HL-60 (cell line): ENCODE data around the gene CFAP46.

ENCODE experiments used
- DNase-seq, 2 experiments: peaks; one replicate each; pipeline ENCODE4 v3.0.0-alpha.2; 2010 to 2020; ENCODE audit warnings: low read depth in 1 of 2, low spot score in 1 of 2
- H3K27ac ChIP-seq: fragments of 250-450 bp; sonication (Bioruptor Pico); replicated peaks from 2 replicates; pipeline ENCODE4 v1.5.1; 2020; ENCODE audit warnings: mild to moderate bottlenecking, moderate library complexity
- H3K27me3 ChIP-seq: fragments of 250-450 bp; sonication (Bioruptor Pico); 2 replicates; pipeline ENCODE4 v1.5.1; 2021; ENCODE audit warnings: mild to moderate bottlenecking, moderate library complexity; ENCODE audit not compliant: insufficient read depth, poor library complexity, severe bottlenecking
- H3K4me3 ChIP-seq: replicated peaks from 2 replicates; pipeline ENCODE4 v1.5.1; 2011; ENCODE audit warnings: mild to moderate bottlenecking, control low read depth, low read length; ENCODE audit not compliant: insufficient read depth
- GABPA ChIP-seq: IDR thresholded peaks from 2 replicates; pipeline ENCODE4 v1.6.1; 2012; ENCODE audit warnings: low read depth
- POLR2AphosphoS5 ChIP-seq: IDR thresholded peaks from 2 replicates; pipeline ENCODE4 v1.6.1; 2012; ENCODE audit warnings: low read depth
- REST ChIP-seq: IDR thresholded peaks from 2 replicates; pipeline ENCODE4 v1.6.1; 2012; ENCODE audit warnings: low read depth; ENCODE audit not compliant: insufficient replicate concordance
- SPI1 ChIP-seq: IDR thresholded peaks from 2 replicates; pipeline ENCODE4 v1.6.1; 2012; ENCODE audit warnings: low read depth, mild to moderate bottlenecking, borderline replicate concordance
- TF ChIP-seq, protein P1 (sequence below): IDR thresholded peaks from one replicate; pipeline ENCODE4 v1.5.1; 2011; ENCODE audit warnings: low read length, control low read depth, inconsistent platforms; ENCODE audit not compliant: insufficient read depth

The CFAP46 gene

DNA sequence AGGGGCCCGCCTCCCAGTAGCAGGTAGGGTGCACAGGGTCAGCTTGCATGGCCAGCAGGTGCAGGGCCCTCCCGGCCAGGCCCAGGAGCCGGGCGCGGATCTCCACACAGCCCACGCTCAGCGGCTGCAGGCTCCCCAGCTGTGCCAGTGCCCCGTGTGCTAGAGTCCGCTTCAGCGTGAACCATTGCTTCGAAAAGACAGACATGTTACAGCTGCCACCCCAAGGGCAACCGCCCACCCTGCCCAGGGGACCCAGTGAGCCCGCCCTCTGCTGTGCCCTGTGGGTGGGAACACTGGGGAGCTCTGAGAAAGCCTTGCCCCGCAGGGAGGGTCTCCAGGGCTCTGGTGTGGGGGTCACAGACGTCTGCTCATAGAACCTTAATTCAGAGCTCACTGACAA lies 92.1 kb downstream of the CFAP46 start:
- TF ChIP-seq SPI1 (no peak), GABPA (no peak), POLR2AphosphoS5 (no peak)
- DNase-seq = no peak
- no peak overlapping the region for H3K4me3 ChIP-seq
- no peak overlapping the region for H3K27ac ChIP-seq
- peaks cover 4% of the 10 kb centered on the region for H3K27me3 ChIP-seq

DNA sequence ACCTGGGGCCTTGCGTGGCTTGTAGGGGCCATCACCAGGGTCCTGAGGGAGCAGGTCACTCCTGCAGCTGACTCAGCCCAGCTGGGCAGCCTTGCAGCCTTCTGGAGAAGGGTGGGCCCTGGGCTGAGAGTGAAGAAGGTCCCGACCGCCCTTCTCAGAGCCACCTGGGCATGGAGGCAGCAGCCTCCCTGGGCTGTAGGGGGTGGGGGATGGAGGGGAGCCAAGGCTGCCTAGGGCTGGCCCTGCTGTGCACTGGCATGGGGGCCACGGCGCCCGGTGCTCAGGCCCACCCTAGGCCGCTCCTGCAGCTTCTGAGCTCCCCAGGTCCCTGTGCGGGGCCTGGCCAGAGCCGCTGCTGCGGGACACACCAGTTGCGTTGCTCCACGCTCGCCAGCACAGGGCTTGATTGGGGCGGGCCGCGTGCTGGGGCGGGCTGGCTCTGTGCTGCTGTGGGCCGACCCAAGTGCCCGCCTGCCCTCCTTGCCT lies 92.8 kb downstream of the CFAP46 start:
- Histone ChIP-seq H3K27ac (no peak overlapping the region), H3K4me3 (no peak overlapping the region), H3K27me3 (peaks cover 4% of the 10 kb centered on the region)
- no peak for DNase-seq
- TF ChIP-seq GABPA (no peak), REST (no peak), SPI1 (no peak), POLR2AphosphoS5 (no peak)
- TF ChIP-seq, protein P1, sequence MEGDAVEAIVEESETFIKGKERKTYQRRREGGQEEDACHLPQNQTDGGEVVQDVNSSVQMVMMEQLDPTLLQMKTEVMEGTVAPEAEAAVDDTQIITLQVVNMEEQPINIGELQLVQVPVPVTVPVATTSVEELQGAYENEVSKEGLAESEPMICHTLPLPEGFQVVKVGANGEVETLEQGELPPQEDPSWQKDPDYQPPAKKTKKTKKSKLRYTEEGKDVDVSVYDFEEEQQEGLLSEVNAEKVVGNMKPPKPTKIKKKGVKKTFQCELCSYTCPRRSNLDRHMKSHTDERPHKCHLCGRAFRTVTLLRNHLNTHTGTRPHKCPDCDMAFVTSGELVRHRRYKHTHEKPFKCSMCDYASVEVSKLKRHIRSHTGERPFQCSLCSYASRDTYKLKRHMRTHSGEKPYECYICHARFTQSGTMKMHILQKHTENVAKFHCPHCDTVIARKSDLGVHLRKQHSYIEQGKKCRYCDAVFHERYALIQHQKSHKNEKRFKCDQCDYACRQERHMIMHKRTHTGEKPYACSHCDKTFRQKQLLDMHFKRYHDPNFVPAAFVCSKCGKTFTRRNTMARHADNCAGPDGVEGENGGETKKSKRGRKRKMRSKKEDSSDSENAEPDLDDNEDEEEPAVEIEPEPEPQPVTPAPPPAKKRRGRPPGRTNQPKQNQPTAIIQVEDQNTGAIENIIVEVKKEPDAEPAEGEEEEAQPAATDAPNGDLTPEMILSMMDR = no peak

DNA sequence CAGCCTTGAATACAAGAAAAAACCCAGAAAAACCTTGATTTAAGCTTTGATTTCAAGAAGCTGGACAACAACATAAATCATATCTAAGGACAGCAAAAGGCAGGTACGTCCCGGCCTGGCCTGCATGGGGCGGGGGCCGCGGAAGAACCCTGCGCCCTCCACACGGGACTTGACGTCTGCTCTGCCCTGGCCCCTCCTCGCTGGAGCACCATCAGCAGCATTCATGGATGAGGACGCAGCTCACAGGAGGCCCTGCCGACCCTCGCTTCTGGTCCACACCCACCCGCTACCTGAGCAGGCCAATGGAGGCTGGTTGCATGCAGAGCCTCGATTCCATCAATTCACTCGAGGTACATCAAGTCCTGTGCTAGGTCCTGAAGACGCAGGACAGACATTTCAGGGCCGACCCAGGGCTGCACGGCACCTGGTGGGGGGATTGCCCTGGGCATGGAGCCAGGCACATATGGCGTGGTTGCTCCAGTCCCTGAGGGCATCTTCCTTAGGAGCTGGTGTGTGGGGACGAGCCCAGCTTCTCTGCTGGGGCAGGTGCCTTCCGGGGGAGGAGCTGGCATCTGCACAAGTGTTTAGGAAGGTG lies 93.3 kb downstream of the CFAP46 start:
- no peak for TF ChIP-seq GABPA
- TF ChIP-seq SPI1 = no peak
- no peak for TF ChIP-seq POLR2AphosphoS5
- H3K27ac ChIP-seq = no peak overlapping the region
- no peak for DNase-seq
- peaks cover 4% of the 10 kb centered on the region for H3K27me3 ChIP-seq
- no peak overlapping the region for H3K4me3 ChIP-seq

DNA sequence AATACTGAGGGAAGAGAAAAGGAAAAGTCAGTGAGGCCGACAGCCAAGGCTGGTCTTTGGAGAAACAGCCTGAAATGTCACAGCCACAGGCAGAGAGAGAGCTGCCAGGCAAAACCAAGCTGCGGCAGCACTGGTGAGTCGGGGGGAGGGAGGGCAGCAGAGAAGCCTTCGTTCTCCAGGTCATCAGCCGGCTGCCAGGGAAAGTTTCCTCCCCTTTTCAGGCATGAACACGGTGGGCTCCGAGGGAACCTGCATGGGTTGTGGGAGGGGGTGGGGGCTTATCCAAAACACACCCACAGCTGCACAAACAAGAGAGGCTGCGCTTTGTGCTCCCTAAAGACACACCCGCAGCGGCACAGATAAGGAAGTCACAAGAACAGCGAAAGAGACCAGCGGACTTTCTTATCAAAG lies 94.1 kb downstream of the CFAP46 start:
- DNase-seq = peak in 1 of 2 experiments; percentile 8
- peaks cover 4% of the 10 kb centered on the region for H3K27me3 ChIP-seq
- no peak overlapping the region for H3K4me3 ChIP-seq
- TF ChIP-seq POLR2AphosphoS5 (no peak), REST (no peak), GABPA (no peak), SPI1 (no peak)
- TF ChIP-seq, protein P1 = no peak
- no peak overlapping the region for H3K27ac ChIP-seq

GRCh38 chr10:132847856-132848255 lies 94.5 kb downstream of the CFAP46 start:
- TF ChIP-seq SPI1 = peak; percentile 32; the same call in 1 of the 2 replicates
- TF ChIP-seq GABPA = no peak
- no peak for TF ChIP-seq POLR2AphosphoS5
- H3K4me3 ChIP-seq = no peak overlapping the region
- DNase-seq = no peak
- no peak overlapping the region for H3K27ac ChIP-seq
- H3K27me3 ChIP-seq = peaks cover 4% of the 10 kb centered on the region
